IMR-90 (cell line): ENCODE measurements around the gene DPYD.

Experiments used
- ELK1 ChIP-seq: fragments of 150-350 bp; IDR thresholded peaks from 2 replicates; pipeline ENCODE4 v1.6.1; 2016; ENCODE audit warnings: low read depth, mild to moderate bottlenecking, low read length, moderate library complexity, borderline replicate concordance
- POLR2A ChIP-seq: IDR thresholded peaks from 2 replicates; pipeline ENCODE4 v1.6.1; 2012; ENCODE audit warnings: mild to moderate bottlenecking, low read depth, low read length
- RCOR1 ChIP-seq: IDR thresholded peaks from 2 replicates; pipeline ENCODE4 v1.6.1; 2012; ENCODE audit warnings: mild to moderate bottlenecking, low read length, improper control_type of control experiment; ENCODE audit not compliant: insufficient replicate concordance
- TF ChIP-seq, protein P1 (sequence below): conservative IDR thresholded peaks from 2 replicates; pipeline ENCODE4 v1.5.1; 2012; ENCODE audit warnings: mild to moderate bottlenecking, low read depth, low read length, improper control_type of control experiment

DNA sequence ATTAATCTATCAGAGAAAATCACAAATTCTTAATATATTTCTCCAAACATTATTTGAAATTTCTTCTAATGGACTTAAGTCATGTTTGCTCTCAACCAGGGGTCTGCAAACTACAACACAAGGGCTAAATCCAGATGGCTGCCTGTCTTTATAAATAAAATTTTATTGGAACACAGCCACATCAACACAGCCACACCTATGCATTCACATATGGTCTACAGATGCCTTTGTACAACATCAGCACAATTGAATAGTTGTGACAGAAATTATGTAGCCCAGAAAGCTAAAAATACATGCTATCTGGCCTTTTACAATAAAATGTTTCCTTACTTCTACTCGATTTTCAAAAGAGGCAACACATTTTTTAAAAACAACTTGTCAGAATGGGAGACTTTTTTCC, 103.9 kb downstream of the DPYD start:
- TF ChIP-seq ELK1 = no peak
- TF ChIP-seq, protein P1, sequence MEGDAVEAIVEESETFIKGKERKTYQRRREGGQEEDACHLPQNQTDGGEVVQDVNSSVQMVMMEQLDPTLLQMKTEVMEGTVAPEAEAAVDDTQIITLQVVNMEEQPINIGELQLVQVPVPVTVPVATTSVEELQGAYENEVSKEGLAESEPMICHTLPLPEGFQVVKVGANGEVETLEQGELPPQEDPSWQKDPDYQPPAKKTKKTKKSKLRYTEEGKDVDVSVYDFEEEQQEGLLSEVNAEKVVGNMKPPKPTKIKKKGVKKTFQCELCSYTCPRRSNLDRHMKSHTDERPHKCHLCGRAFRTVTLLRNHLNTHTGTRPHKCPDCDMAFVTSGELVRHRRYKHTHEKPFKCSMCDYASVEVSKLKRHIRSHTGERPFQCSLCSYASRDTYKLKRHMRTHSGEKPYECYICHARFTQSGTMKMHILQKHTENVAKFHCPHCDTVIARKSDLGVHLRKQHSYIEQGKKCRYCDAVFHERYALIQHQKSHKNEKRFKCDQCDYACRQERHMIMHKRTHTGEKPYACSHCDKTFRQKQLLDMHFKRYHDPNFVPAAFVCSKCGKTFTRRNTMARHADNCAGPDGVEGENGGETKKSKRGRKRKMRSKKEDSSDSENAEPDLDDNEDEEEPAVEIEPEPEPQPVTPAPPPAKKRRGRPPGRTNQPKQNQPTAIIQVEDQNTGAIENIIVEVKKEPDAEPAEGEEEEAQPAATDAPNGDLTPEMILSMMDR = no peak
- no peak for TF ChIP-seq RCOR1
- no peak for TF ChIP-seq POLR2A
